NT2/D1 (cell line): ENCODE data around the gene HOTAIR.

Source experiments
- DNase-seq: peaks from one replicate; pipeline ENCODE4 v3.0.0-alpha.2; 2011; ENCODE audit warnings: low read depth, low spot score
- H3K27me3 ChIP-seq: 2 replicates; pipeline ENCODE4 v1.6.0; 2011; ENCODE audit warnings: mild to moderate bottlenecking; ENCODE audit not compliant: insufficient read length, insufficient read depth
- H3K36me3 ChIP-seq: 2 replicates; pipeline ENCODE4 v1.6.1; 2011; ENCODE audit warnings: mild to moderate bottlenecking, low read length, mixed read lengths; ENCODE audit not compliant: insufficient read depth, insufficient read length
- H3K4me1 ChIP-seq: 2 replicates; pipeline ENCODE4 v1.5.1; 2011; ENCODE audit not compliant: insufficient read depth, insufficient read length
- H3K4me3 ChIP-seq: 2 replicates; pipeline ENCODE4 v1.5.1; 2011; ENCODE audit warnings: low read depth; ENCODE audit not compliant: insufficient read length
- H3K9ac ChIP-seq: 2 replicates; pipeline ENCODE4 v1.6.0; 2011; ENCODE audit warnings: low read depth; ENCODE audit not compliant: insufficient read length
- H3K9me3 ChIP-seq: 2 replicates; pipeline ENCODE4 v1.5.1; 2011; ENCODE audit warnings: mild to moderate bottlenecking, low read length; ENCODE audit not compliant: insufficient read depth
- SUZ12 ChIP-seq: IDR thresholded peaks from 2 replicates; pipeline ENCODE4 v1.6.1; 2011; ENCODE audit not compliant: insufficient read length, insufficient read depth; ENCODE audit errors: extremely low read depth
- YY1 ChIP-seq: IDR thresholded peaks from 2 replicates; pipeline ENCODE4 v1.6.1; 2011; ENCODE audit not compliant: insufficient read length, insufficient read depth
- ZNF274 ChIP-seq: IDR thresholded peaks from 2 replicates; pipeline ENCODE4 v1.6.1; 2011; ENCODE audit warnings: mild to moderate bottlenecking, low read depth, low read length

The HOTAIR gene

DNA sequence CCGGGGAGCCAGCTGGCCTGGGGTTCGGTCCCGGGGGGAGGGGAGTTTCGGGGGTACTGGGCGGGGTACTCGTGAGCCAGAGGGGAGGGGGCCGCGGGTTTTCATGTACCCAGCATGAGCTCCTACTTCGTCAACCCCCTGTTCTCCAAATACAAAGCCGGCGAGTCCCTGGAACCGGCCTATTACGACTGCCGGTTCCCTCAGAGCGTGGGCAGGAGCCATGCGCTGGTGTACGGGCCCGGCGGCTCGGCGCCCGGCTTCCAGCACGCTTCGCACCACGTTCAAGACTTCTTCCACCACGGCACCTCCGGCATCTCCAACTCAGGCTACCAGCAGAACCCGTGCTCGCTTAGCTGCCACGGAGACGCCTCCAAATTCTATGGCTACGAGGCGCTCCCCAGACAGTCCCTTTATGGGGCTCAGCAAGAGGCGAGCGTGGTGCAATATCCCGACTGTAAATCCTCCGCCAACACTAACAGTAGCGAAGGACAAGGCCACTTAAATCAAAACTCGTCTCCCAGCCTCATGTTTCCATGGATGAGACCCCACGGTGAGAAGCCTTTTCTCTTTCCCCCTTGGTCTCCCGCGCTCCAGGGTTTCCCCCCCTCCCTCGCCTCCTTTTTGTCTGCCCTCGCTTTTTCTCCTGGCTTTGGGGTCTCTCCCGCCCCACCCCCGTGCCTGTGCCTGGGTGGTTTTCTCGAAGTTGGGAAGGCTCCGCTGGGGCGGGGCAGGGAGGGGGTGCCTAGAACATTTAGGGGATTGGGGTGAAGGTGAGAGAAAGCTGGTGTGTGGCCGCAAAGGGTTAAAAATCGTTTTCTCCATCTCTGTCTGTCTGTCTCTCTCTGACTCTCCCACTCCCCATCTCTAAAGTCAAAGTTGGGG lies 34.7 kb upstream of the HOTAIR start:
- peaks cover 5% of the 10 kb centered on the region for H3K4me1 ChIP-seq
- peak overlapping the region; percentile 15 for H3K4me3 ChIP-seq
- no peaks in the 10 kb centered on the region for H3K36me3 ChIP-seq
- no peak for DNase-seq
- H3K9ac ChIP-seq, result peak overlapping the region; percentile 38
- no peak for TF ChIP-seq YY1
- TF ChIP-seq SUZ12, result peak; percentile 99
- peaks cover 97% of the 10 kb centered on the region for H3K27me3 ChIP-seq
- no peaks in the 10 kb centered on the region for H3K9me3 ChIP-seq

GRCh38 chr12:54008260-54008552 lies 33.5 kb upstream of the HOTAIR start:
- TF ChIP-seq SUZ12 (no peak), YY1 (no peak), ZNF274 (no peak)
- H3K9ac ChIP-seq, result no peak overlapping the region
- DNase-seq, result no peak
- no peaks in the 10 kb centered on the region for H3K36me3 ChIP-seq
- H3K27me3 ChIP-seq, result peaks cover 97% of the 10 kb centered on the region
- no peaks in the 10 kb centered on the region for H3K9me3 ChIP-seq
- peaks cover 5% of the 10 kb centered on the region for H3K4me1 ChIP-seq
- no peak overlapping the region for H3K4me3 ChIP-seq

DNA sequence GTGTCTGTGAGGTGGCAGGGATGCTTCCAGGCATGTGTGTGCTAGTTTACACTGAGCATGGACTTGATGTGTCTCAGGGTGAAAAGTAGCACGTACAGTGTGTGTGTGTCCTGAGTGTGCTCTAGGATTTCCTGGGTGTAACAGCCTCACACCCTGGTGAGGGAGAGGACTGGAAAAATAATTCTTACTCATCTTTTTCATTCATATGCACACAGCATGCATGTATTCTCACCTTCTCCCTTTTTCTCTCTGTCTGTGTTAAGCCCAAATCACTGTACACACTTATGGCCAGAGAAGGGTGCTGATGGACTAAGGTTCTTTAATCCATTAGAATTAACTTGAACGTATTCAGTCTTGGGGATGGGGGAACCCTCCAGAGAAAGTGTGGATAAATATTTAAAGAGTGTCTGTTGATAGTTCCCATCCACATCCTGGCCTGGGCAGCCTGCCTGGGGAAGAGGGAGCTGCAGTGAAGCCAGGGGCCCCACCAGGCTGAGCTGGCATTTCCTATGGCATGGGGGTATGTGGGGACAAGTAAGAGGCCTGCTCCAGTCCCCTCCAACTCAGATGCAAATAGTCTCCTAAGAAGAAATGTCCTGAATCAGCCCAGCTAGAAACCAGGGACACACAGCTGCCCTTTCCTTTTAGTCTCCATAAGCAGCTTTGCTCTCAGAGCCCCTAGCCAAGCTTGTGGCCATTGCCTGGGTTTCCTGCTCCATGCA lies 32.9 kb upstream of the HOTAIR start:
- Histone ChIP-seq H3K27me3 (peaks cover 97% of the 10 kb centered on the region), H3K36me3 (no peaks in the 10 kb centered on the region), H3K9ac (no peak overlapping the region), H3K9me3 (no peaks in the 10 kb centered on the region), H3K4me1 (peaks cover 5% of the 10 kb centered on the region), H3K4me3 (no peak overlapping the region)
- DNase-seq, result no peak
- TF ChIP-seq YY1, result no peak
- TF ChIP-seq ZNF274, result no peak
- no peak for TF ChIP-seq SUZ12

GRCh38 chr12:54006559-54007220 lies 31.9 kb upstream of the HOTAIR start:
- no peak overlapping the region for H3K4me3 ChIP-seq
- no peaks in the 10 kb centered on the region for H3K9me3 ChIP-seq
- H3K9ac ChIP-seq, result no peak overlapping the region
- DNase-seq, result no peak
- H3K36me3 ChIP-seq, result no peaks in the 10 kb centered on the region
- peaks cover 5% of the 10 kb centered on the region for H3K4me1 ChIP-seq
- H3K27me3 ChIP-seq, result peaks cover 97% of the 10 kb centered on the region
- TF ChIP-seq YY1 (no peak), ZNF274 (no peak), SUZ12 (no peak)

- peaks cover 5% of the 10 kb centered on the region for H3K4me1 ChIP-seq
- H3K9ac ChIP-seq, result no peak overlapping the region
- peak; percentile 69 for DNase-seq
- no peaks in the 10 kb centered on the region for H3K36me3 ChIP-seq
- peaks cover 97% of the 10 kb centered on the region for H3K27me3 ChIP-seq
- no peaks in the 10 kb centered on the region for H3K9me3 ChIP-seq
- no peak overlapping the region for H3K4me3 ChIP-seq
- TF ChIP-seq YY1 (no peak), SUZ12 (no peak), ZNF274 (no peak)
These were observed 31.3 kb upstream of the HOTAIR start for GRCh38 chr12:54005853-54006558.

DNA sequence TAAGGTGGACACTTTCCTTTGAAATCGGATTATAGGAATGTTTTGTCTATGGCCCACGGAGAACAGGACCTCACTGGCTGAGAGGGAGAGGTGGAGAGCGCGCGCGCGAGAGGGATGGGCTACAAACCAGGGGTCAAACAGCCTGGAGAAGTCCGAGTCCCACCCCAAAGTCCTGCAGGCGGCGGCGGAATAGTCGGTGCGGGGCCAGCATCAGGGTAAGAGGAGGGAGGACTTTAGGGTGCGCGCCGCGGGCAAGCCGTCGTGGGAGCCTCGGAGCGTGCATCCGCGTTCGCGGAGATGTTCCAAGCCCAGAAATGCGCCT lies 30.7 kb upstream of the HOTAIR start:
- H3K4me3 ChIP-seq, result no peak overlapping the region
- H3K27me3 ChIP-seq, result peaks cover 97% of the 10 kb centered on the region
- no peaks in the 10 kb centered on the region for H3K9me3 ChIP-seq
- H3K36me3 ChIP-seq, result no peaks in the 10 kb centered on the region
- no peak for DNase-seq
- peaks cover 7% of the 10 kb centered on the region for H3K4me1 ChIP-seq
- H3K9ac ChIP-seq, result no peak overlapping the region
- TF ChIP-seq YY1, result no peak
- no peak for TF ChIP-seq SUZ12
- TF ChIP-seq ZNF274, result no peak
